Liver (tissue), 9 donors: ENCODE results near the gene PITPNB. TPM values are rescaled to one million over a fixed set of nuclear protein-coding genes. Genes with fewer than 3 reads are reported as not detected.

Experiments used
- DNase-seq: peaks from one replicate; pipeline ENCODE4 v3.0.0-alpha.2; 2017; ENCODE audit warnings: low spot score
- H3K27ac ChIP-seq, 2 donors: one replicate each; pipeline ENCODE4 v1.7.0; 2013; ENCODE audit warnings: inconsistent platforms in 2 of 2, low read length in 2 of 2, control low read depth in 1 of 2, low read depth in 1 of 2, mild to moderate bottlenecking in 1 of 2
- H3K27me3 ChIP-seq, 4 donors: one replicate each; pipeline versions ENCODE4 v1.6.1 to v1.7.0; 2013; ENCODE audit warnings: low read length in 3 of 4, inconsistent platforms in 1 of 4, mild to moderate bottlenecking in 1 of 4, moderate library complexity in 1 of 4; ENCODE audit not compliant: control insufficient read depth in 4 of 4, insufficient read depth in 4 of 4
- H3K36me3 ChIP-seq, 4 donors: one replicate each; pipeline versions ENCODE4 v1.6.1 to v1.7.0; 2013; ENCODE audit warnings: low read length in 3 of 4, mild to moderate bottlenecking in 3 of 4, low read depth in 1 of 4, moderate library complexity in 1 of 4; ENCODE audit not compliant: control insufficient read depth in 4 of 4, insufficient read depth in 3 of 4
- H3K4me1 ChIP-seq, 4 donors: one replicate each; pipeline versions ENCODE4 v1.6.1 to v1.7.0; 2013; ENCODE audit warnings: low read length in 3 of 4, mild to moderate bottlenecking in 3 of 4, moderate library complexity in 1 of 4; ENCODE audit not compliant: control insufficient read depth in 4 of 4, insufficient read depth in 4 of 4
- H3K4me3 ChIP-seq, 3 donors: one replicate each; pipeline versions ENCODE4 v1.6.1 to v1.7.0; 2013; ENCODE audit warnings: low read length in 3 of 3, control low read depth in 1 of 3, low read depth in 1 of 3, mild to moderate bottlenecking in 1 of 3
- H3K9ac ChIP-seq, 2 donors: one replicate each; pipeline ENCODE4 v1.7.0; 2013; ENCODE audit warnings: low read length in 2 of 2, mild to moderate bottlenecking in 2 of 2, moderate library complexity in 2 of 2, control low read depth in 1 of 2, low read depth in 1 of 2
- H3K9me3 ChIP-seq, 4 donors: one replicate each; pipeline versions ENCODE4 v1.6.1 to v1.7.0; 2013; ENCODE audit warnings: low read length in 3 of 4; ENCODE audit not compliant: control insufficient read depth in 4 of 4
- CTCF ChIP-seq: fragments of 150-350 bp; IDR thresholded peaks from 2 replicates; pipeline ENCODE4 v1.5.1; 2017; ENCODE audit warnings: improper control_type of control experiment, low read depth, low read length; ENCODE audit not compliant: missing input control
- EGR1 ChIP-seq, 2 donors: IDR thresholded peaks; 2 replicates each; pipeline ENCODE4 v1.6.1; 2016 to 2018; ENCODE audit warnings: antibody characterized with exemption in 2 of 2, low read depth in 2 of 2
- FOXA2 ChIP-seq: IDR thresholded peaks from 2 replicates; pipeline ENCODE4 v1.6.1; 2016; ENCODE audit warnings: antibody characterized with exemption
- GABPA ChIP-seq, 2 donors: IDR thresholded peaks in 1 of 2; conservative IDR thresholded peaks in 1 of 2; 2 replicates each; pipeline ENCODE4 v1.6.1; 2016; ENCODE audit warnings: antibody characterized with exemption in 2 of 2, mild to moderate bottlenecking in 1 of 2, moderate library complexity in 1 of 2
- HNF4A ChIP-seq, 2 donors: conservative IDR thresholded peaks; 2 replicates each; pipeline ENCODE4 v1.6.1; 2016; ENCODE audit warnings: antibody characterized with exemption in 2 of 2, mild to moderate bottlenecking in 2 of 2
- JUND ChIP-seq, 2 donors: IDR thresholded peaks; 2 replicates each; pipeline ENCODE4 v1.6.1; 2016; ENCODE audit warnings: antibody characterized with exemption in 2 of 2
- RXRA ChIP-seq, 2 donors: IDR thresholded peaks; 2 replicates each; pipeline ENCODE4 v1.6.1; 2017 to 2018; ENCODE audit warnings: antibody characterized with exemption in 2 of 2, mild to moderate bottlenecking in 1 of 2
- SP1 ChIP-seq: IDR thresholded peaks from 2 replicates; pipeline ENCODE4 v1.6.1; 2018; ENCODE audit warnings: antibody characterized with exemption, mild to moderate bottlenecking
- YY1 ChIP-seq: IDR thresholded peaks from 2 replicates; pipeline ENCODE4 v1.6.1; 2016; ENCODE audit warnings: antibody characterized with exemption, mild to moderate bottlenecking
- WGBS: extraction: QIAGEN DNeasy Blood & Tissue Kit; methylation state at CpG from one replicate; pipeline ENCODE4 v1.1.7; 2013; 5-methylcytosine and 5-hydroxymethylcytosine counted together
- polyA plus RNA-seq, 2 donors: library from polyadenylated mRNA; stranded (reverse) in 1 of 2; unstranded in 1 of 2; fragments of 200-250 nt in 1 of 2; fragments of >200 nt in 1 of 2; fragmentation: Nextera tagmentation in 1 of 2; extraction: Ambion mirVana in 1 of 2; gene quantifications; one replicate each; pipeline versions ENCODE4 v1.2.1 to v1.2.3, GENCODE V29; 2013 to 2015
- total RNA-seq, 2 donors: library from RNA; depleted of rRNA; stranded (reverse); fragments of >200 nt; gene quantifications; one replicate each; pipeline ENCODE4 v1.2.3, GENCODE V29; 2014
- TF ChIP-seq, protein P1 (sequence below): IDR thresholded peaks from 2 replicates; pipeline ENCODE4 v1.6.1; 2016; ENCODE audit warnings: antibody characterized with exemption, mild to moderate bottlenecking
- donor health status: healthy.
- donor health status: healthy.
- donor health status: healthy.
- donor health status: healthy.
- donor health status: healthy.

The PITPNB gene
- total and polyA plus RNA-seq, 4 donors: 18.4 to 57.4 (median 34.4) TPM

DNA sequence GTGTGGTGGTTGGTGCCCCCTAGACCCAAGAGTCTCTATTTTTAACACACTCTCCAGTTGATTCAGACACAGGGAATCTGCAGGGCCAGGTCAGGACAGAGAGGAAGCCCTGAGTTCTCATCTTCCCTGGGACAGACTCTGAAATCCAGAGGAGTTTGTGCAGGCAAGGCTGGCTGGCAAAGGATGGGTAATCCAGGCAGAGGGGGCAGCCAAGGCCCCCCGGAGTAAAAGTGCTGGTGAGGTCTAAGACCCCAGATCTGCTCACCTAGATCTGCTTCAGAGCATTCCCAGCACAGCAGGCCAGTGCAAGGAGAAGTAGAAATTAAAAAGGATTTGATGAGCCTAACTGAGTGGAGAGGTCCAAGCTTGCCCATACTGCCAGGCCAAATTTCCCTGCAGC is 76.9 kb downstream of the PITPNB start:
- Histone ChIP-seq H3K9me3 (no peaks in the 10 kb centered on the region), H3K4me1 (no peaks in the 10 kb centered on the region), H3K27ac (no peak overlapping the region), H3K36me3 (peaks cover 0 to 11% (median 6%) of the 10 kb centered on the region in 4 donors), H3K27me3 (no peaks in the 10 kb centered on the region), H3K4me3 (no peak overlapping the region), H3K9ac (no peak overlapping the region)
- DNase-seq: no peak
- TF ChIP-seq FOXA2 (no peak), YY1 (no peak), CTCF (no peak), EGR1 (IDR thresholded peaks at IDR 0.05; ENCODE audit: low read depth in 2 of 2) (no peak), JUND (IDR thresholded peaks at IDR 0.05) (no peak)
- TF ChIP-seq, protein P1, sequence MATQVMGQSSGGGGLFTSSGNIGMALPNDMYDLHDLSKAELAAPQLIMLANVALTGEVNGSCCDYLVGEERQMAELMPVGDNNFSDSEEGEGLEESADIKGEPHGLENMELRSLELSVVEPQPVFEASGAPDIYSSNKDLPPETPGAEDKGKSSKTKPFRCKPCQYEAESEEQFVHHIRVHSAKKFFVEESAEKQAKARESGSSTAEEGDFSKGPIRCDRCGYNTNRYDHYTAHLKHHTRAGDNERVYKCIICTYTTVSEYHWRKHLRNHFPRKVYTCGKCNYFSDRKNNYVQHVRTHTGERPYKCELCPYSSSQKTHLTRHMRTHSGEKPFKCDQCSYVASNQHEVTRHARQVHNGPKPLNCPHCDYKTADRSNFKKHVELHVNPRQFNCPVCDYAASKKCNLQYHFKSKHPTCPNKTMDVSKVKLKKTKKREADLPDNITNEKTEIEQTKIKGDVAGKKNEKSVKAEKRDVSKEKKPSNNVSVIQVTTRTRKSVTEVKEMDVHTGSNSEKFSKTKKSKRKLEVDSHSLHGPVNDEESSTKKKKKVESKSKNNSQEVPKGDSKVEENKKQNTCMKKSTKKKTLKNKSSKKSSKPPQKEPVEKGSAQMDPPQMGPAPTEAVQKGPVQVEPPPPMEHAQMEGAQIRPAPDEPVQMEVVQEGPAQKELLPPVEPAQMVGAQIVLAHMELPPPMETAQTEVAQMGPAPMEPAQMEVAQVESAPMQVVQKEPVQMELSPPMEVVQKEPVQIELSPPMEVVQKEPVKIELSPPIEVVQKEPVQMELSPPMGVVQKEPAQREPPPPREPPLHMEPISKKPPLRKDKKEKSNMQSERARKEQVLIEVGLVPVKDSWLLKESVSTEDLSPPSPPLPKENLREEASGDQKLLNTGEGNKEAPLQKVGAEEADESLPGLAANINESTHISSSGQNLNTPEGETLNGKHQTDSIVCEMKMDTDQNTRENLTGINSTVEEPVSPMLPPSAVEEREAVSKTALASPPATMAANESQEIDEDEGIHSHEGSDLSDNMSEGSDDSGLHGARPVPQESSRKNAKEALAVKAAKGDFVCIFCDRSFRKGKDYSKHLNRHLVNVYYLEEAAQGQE: no peak
- 89% methylated on average over 1 of the region's 1 CpG for whole genome bisulfite sequencing

DNA sequence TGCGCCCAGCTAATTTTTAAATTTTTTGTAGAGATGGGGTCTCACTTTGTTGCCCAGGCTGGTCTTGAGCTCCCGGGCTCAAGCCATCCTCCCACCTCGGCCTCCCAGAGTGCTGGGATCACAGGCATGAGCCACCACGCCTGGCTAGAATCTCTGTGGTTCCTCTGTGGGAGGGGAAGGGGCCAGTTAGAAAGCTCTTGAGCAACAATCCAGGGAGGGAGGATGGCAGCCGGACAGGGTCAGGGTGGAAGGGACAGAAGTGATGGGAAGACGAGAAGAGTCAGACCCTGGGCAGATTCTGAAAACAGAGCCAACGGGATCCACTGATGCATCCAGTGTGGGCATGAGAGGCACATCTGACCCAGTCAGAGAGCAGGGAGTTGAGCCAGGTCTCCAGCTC is 78.6 kb downstream of the PITPNB start:
- DNase-seq: no peak
- Histone ChIP-seq H3K9ac (no peak overlapping the region), H3K4me3 (no peak overlapping the region), H3K36me3 (peaks cover 0 to 6% (median 3%) of the 10 kb centered on the region in 4 donors), H3K27ac (no peak overlapping the region), H3K9me3 (no peaks in the 10 kb centered on the region), H3K4me1 (no peaks in the 10 kb centered on the region), H3K27me3 (no peaks in the 10 kb centered on the region)
- 97% methylated on average over 7 of the region's 7 CpGs for whole genome bisulfite sequencing
- no peak for TF ChIP-seq JUND (IDR thresholded peaks at IDR 0.05)
- no peak for TF ChIP-seq CTCF
- no peak for TF ChIP-seq GABPA (IDR thresholded peaks at IDR 0.05 in 1 of 2, conservative IDR thresholded peaks at IDR 0.05 in 1 of 2)
- TF ChIP-seq RXRA (IDR thresholded peaks at IDR 0.05): no peak
- TF ChIP-seq SP1: no peak
- TF ChIP-seq HNF4A (conservative IDR thresholded peaks at IDR 0.05): no peak
